Measurements from ENCODE around the gene HYAL2. TPM values are rescaled to one million over a fixed set of nuclear protein-coding genes. Genes with fewer than 3 reads are reported as not detected.

HYAL2 gene
- total and polyA plus RNA-seq, 9 of the 15 experiments (the other 6 are each of a cell fraction or from before 2014, with no cell fraction given): 0.36 to 22.7 (median 11.4) TPM; not detected in 1

- TF ChIP-seq SIRT6 (IDR thresholded peaks at IDR 0.05; ENCODE audit: low read depth, low read length) (no peak), ZNF444 (CRISPR knock-in tag; IDR thresholded peaks at IDR 0.05) (no peak), GABPA (tag; conservative IDR thresholded peaks at IDR 0.05; ENCODE audit: low read depth) (peak; percentile 94), ZNF347 (CRISPR knock-in tag; IDR thresholded peaks at IDR 0.05; ENCODE audit: low read depth) (no peak), NFE2L1 (tag; IDR thresholded peaks at IDR 0.05; ENCODE audit: borderline replicate concordance, low read depth) (no peak), MED1 (CRISPR knock-in tag; IDR thresholded peaks at IDR 0.05; ENCODE audit: borderline replicate concordance) (no peak), E2F3 (CRISPR knock-in tag; IDR thresholded peaks at IDR 0.05) (0 out of 2 replicates have a peak, but pooled peaks have one; percentile 38), PPARD (CRISPR knock-in tag; IDR thresholded peaks at IDR 0.05) (no peak), POU5F1 (IDR thresholded peaks at IDR 0.05; ENCODE audit: borderline replicate concordance, low read depth, low read length, partially characterized antibody) (peak; percentile 47), POLR2B (IDR thresholded peaks at IDR 0.05; ENCODE audit: low read depth, partially characterized antibody) (peak; percentile 70), SP1 (CRISPR knock-in tag; IDR thresholded peaks at IDR 0.05) (peak; percentile 73), CHD2 (IDR thresholded peaks at IDR 0.05; ENCODE audit: low read depth, low read length) (peak; percentile 59; the same call in 1 of the 2 replicates), PCBP1 (IDR thresholded peaks at IDR 0.05; ENCODE audit: low read depth, low read length, poor library complexity, severe bottlenecking) (peak; percentile 31), MEF2D (tag; conservative IDR thresholded peaks at IDR 0.05; ENCODE audit: low read depth) (0 out of 2 replicates have a peak, but pooled peaks have one; percentile 34), SRSF1 (IDR thresholded peaks at IDR 0.05; ENCODE audit: low read depth, low read length) (no peak), CGGBP1 (CRISPR knock-in tag; IDR thresholded peaks at IDR 0.05) (no peak)
- TF ChIP-seq, protein P1, sequence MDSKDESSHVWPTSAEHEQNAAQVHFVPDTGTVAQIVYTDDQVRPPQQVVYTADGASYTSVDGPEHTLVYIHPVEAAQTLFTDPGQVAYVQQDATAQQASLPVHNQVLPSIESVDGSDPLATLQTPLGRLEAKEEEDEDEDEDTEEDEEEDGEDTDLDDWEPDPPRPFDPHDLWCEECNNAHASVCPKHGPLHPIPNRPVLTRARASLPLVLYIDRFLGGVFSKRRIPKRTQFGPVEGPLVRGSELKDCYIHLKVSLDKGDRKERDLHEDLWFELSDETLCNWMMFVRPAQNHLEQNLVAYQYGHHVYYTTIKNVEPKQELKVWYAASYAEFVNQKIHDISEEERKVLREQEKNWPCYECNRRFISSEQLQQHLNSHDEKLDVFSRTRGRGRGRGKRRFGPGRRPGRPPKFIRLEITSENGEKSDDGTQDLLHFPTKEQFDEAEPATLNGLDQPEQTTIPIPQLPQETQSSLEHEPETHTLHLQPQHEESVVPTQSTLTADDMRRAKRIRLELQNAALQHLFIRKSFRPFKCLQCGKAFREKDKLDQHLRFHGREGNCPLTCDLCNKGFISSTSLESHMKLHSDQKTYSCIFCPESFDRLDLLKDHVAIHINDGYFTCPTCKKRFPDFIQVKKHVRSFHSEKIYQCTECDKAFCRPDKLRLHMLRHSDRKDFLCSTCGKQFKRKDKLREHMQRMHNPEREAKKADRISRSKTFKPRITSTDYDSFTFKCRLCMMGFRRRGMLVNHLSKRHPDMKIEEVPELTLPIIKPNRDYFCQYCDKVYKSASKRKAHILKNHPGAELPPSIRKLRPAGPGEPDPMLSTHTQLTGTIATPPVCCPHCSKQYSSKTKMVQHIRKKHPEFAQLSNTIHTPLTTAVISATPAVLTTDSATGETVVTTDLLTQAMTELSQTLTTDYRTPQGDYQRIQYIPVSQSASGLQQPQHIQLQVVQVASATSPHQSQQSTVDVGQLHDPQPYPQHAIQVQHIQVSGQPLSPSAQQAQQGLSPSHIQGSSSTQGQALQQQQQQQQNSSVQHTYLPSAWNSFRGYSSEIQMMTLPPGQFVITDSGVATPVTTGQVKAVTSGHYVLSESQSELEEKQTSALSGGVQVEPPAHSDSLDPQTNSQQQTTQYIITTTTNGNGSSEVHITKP (IDR thresholded peaks at IDR 0.05; ENCODE audit: partially characterized antibody): peak; percentile 24
- TF ChIP-seq, protein P2, sequence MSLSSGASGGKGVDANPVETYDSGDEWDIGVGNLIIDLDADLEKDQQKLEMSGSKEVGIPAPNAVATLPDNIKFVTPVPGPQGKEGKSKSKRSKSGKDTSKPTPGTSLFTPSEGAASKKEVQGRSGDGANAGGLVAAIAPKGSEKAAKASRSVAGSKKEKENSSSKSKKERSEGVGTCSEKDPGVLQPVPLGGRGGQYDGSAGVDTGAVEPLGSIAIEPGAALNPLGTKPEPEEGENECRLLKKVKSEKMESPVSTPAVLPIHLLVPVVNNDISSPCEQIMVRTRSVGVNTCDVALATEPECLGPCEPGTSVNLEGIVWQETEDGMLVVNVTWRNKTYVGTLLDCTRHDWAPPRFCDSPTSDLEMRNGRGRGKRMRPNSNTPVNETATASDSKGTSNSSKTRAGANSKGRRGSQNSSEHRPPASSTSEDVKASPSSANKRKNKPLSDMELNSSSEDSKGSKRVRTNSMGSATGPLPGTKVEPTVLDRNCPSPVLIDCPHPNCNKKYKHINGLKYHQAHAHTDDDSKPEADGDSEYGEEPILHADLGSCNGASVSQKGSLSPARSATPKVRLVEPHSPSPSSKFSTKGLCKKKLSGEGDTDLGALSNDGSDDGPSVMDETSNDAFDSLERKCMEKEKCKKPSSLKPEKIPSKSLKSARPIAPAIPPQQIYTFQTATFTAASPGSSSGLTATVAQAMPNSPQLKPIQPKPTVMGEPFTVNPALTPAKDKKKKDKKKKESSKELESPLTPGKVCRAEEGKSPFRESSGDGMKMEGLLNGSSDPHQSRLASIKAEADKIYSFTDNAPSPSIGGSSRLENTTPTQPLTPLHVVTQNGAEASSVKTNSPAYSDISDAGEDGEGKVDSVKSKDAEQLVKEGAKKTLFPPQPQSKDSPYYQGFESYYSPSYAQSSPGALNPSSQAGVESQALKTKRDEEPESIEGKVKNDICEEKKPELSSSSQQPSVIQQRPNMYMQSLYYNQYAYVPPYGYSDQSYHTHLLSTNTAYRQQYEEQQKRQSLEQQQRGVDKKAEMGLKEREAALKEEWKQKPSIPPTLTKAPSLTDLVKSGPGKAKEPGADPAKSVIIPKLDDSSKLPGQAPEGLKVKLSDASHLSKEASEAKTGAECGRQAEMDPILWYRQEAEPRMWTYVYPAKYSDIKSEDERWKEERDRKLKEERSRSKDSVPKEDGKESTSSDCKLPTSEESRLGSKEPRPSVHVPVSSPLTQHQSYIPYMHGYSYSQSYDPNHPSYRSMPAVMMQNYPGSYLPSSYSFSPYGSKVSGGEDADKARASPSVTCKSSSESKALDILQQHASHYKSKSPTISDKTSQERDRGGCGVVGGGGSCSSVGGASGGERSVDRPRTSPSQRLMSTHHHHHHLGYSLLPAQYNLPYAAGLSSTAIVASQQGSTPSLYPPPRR (CRISPR knock-in tag; IDR thresholded peaks at IDR 0.05; ENCODE audit: borderline replicate concordance): 0 out of 2 replicates have a peak, but pooled peaks have one; percentile 46
Observed at GRCh38 chr3:50350527-50351322, 28.2 kb upstream of the HYAL2 start, which contains the start of the genes CYB561D2 and NPRL2 (continued).
